ENCODE measurements around the gene HBM.
"Not testable (repeated sequence)": the region's sequence is repeated elsewhere in the genome, so short reads cannot be mapped to it uniquely, and the experiment has no call there.

HBM gene

DNA sequence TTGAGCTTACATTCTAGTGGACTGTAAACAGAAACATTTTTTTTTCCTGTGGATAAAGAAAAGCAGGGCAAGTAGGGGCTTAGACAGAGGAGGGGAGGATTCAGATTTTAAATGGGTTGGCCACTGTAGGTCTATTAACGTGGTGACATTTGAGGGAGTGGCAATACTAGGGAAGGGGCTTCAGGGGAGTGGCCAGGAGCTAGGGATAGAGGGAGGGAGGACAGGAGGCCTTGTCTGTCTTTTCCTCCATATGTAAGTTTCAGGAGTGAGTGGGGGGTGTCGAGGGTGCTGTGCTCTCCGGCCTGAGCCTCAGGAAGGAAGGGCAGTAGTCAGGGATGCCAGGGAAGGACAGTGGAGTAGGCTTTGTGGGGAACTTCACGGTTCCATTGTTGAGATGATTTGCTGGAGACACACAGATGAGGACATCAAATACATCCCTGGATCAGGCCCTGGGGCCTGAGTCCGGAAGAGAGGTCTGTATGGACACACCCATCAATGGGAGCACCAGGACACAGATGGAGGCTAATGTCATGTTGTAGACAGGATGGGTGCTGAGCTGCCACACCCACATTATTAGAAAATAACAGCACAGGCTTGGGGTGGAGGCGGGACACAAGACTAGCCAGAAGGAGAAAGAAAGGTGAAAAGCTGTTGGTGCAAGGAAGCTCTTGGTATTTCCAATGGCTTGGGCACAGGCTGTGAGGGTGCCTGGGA is 6.5 kb upstream of the HBM start:
- no peak for DNase-seq (ENCODE audit: extremely low read depth, low read depth)
- TF ChIP-seq, protein P1, sequence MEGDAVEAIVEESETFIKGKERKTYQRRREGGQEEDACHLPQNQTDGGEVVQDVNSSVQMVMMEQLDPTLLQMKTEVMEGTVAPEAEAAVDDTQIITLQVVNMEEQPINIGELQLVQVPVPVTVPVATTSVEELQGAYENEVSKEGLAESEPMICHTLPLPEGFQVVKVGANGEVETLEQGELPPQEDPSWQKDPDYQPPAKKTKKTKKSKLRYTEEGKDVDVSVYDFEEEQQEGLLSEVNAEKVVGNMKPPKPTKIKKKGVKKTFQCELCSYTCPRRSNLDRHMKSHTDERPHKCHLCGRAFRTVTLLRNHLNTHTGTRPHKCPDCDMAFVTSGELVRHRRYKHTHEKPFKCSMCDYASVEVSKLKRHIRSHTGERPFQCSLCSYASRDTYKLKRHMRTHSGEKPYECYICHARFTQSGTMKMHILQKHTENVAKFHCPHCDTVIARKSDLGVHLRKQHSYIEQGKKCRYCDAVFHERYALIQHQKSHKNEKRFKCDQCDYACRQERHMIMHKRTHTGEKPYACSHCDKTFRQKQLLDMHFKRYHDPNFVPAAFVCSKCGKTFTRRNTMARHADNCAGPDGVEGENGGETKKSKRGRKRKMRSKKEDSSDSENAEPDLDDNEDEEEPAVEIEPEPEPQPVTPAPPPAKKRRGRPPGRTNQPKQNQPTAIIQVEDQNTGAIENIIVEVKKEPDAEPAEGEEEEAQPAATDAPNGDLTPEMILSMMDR (IDR thresholded peaks at IDR 0.05; ENCODE audit: low read depth, low read length): no peak

DNA sequence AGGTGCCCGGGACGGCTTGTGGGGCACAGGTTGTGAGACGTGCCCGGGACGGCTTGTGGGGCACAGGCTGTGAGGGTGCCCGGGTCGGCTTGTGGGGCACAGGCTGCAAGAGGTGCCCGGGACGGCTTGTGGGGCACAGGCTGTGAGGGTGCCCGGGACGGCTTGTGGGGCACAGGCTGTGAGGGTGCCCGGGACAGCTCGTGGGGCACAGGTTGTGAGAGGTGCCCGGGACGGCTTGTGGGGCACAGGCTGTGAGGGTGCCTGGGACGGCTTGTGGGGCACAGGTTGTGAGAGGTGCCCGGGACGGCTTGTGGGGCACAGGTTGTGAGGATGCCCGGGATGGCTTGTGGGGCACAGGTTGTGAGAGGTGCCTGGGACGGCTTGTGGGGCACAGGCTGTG is 5.5 kb upstream of the HBM start:
- not testable (repeated sequence) for DNase-seq (ENCODE audit: extremely low read depth, low read depth)

DNA sequence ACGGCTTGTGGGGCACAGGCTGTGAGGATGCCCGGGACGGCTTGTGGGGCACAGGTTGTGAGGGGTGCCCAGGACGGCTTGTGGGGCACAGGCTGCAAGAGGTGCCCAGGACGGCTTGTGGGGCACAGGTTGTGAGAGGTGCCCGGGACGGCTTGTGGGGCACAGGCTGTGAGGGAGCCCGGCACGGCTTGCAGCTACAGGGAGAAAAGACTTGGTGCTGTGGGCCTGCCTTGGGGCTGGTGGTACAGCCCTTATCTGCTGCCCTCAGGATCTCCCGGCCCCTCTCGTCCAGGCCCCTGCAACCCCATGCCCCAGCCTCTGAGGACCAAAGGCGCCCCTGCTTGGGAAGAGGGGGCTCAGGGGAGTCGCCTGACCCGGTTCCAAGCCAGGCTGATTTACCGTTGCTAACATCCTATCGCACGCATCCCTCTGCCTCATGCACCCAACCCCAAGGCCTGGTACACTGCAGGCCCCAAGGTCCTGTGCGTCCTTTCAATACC is 5.0 kb upstream of the HBM start:
- TF ChIP-seq, protein P1 (IDR thresholded peaks at IDR 0.05; ENCODE audit: low read depth, low read length): no peak

DNA sequence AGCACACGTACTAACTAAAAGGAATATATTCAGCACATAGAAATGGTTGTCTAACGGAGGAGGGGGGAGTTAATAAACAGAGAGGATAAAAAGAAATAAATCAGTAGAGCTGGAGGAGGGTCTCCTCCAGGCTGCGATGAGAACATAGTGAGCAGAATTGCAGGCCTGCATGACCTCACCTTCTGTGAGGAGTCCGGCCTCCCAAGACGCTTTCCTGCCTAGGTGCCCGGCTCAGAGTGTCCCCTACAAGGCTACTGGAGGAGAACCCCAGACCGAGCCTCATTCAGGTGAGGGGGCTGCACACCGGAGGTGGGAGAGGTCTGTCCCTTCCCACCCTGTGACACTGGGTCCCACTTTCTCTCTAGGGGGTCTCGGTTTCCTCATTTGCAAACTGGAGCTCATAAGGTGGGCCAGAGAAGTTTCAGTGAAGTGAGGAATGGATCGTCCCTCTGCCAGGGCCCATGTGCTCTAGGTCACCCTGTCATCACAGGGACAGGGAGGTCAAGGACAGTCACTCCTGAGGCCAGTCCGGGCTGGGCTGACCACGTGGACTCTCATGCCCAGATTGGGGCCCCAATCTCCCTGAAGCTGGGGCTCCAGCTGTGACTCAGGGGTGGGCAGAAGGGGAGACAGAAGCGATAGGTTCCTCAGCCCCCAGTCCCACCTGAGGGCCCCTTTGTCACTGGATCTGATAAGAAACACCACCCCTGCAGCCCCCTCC is 3.3 kb upstream of the HBM start:
- no peak for DNase-seq (ENCODE audit: extremely low read depth, low read depth)
- TF ChIP-seq, protein P1 (IDR thresholded peaks at IDR 0.05; ENCODE audit: low read depth, low read length): no peak

More for the DNA sequence above, 5.0 kb upstream of the HBM start:
- DNase-seq (ENCODE audit: extremely low read depth, low read depth): no peak

DNA sequence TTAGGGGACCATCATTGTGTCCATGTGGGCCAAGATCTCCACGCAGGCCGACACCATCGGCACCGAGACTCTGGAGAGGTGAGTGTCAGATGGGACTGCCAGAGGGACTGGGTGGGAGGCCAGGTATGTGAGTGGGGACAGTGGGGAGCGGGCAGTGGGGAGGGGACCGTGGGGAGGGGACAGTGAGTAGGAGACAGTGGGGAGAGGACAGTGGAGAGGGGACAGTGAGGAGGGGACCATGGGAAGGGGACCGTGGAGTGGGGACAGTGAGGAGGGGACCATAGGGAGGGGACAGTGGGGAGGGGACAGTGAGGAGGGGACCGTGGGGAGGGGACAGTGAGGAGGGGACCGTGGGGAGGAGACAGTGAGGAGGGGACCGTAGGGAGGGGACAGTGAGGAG is 2.6 kb upstream of the HBM start:
- DNase-seq (ENCODE audit: extremely low read depth, low read depth): not testable (repeated sequence)

DNA sequence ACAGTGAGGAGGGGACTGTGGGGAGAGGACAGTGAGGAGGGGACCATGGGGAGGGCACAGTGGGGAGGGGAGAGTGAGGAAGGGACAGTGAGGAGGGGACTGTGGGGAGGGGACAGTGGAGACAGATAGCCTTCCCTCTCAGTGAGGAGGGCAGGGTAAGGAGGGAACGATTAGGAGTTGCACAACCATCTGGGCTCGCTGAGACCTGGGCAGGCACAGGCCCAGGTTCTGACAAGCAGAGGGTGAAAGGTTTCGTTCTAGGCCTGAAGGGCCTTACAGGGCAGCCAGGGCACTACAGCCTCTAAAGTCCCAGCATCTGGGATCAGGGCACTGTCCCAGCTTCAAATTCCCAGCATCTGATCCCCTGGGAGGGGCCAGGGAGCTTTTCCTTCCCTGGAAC is 2.1 kb upstream of the HBM start:
- not testable (repeated sequence) for DNase-seq (ENCODE audit: extremely low read depth, low read depth)

DNA sequence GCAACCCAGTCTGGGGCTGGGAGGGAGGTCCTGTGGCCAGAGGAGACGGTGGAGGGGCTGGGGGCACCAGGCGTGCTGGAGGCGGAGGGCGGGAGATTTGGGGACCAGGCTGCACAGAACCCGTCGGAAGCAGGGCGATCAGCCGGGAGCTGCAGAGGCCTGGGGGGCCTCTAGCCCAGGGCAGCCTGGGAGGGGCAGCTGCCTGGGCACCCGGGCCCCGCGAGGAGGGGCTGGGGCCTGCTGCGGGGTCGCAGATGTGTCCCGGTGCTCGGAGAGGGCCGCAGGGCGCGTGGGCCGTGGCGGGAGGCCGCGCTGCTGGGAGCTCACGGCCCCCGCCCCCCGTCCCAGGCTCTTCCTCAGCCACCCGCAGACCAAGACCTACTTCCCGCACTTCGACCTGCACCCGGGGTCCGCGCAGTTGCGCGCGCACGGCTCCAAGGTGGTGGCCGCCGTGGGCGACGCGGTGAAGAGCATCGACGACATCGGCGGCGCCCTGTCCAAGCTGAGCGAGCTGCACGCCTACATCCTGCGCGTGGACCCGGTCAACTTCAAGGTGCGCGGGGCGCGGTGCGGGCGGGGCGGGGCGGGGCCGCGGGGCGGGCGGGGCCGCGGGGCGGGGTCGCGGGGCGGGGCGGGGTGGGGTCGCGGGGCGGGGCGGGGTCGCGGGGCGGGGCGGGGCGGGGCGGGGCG is 1.5 kb upstream of the HBM start:
- not testable (repeated sequence) for DNase-seq (ENCODE audit: extremely low read depth, low read depth)

DNA sequence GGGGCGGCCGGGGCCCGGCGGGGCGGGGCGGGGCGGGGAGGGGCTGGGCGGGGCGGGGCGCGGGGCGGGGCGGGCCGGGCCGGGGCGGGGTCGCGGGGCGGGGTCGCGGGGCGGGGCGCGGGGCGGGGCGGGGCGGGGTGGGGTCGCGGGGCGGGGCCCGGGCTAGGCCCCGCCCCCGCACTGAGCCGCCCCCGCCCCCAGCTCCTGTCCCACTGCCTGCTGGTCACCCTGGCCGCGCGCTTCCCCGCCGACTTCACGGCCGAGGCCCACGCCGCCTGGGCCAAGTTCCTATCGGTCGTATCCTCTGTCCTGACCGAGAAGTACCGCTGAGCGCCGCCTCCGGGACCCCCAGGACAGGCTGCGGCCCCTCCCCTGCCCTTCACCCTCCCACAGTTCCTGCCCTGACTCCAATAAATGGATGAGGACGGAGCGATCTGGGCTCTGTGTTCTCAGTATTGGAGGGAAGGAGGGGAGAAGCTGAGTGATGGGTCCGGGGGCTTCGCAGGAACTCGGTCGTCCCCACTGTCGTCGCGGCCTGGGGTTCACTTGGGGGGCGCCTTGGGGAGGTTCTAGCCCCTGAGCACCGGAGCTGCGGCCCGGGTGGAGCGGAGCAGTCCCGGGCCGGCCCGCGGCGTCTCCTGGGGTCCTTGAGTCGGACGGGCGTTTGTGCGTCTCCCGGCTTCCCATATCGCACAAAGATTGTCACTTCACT is 795 bp upstream of the HBM start:
- no peak for DNase-seq (ENCODE audit: extremely low read depth, low read depth)
- TF ChIP-seq, protein P1 (IDR thresholded peaks at IDR 0.05; ENCODE audit: low read depth, low read length): no peak
